Measurements from ENCODE around the gene LRP1B.

The LRP1B gene

GRCh38 chr2:140942284-140942683 lies 1188.5 kb downstream of the LRP1B start:
- Histone ChIP-seq H3K27me3 (no peaks in the 10 kb centered on the region), H3K27ac (no peak overlapping the region), H3K4me1 (peaks cover 8% of the 10 kb centered on the region; the same call in 1 of the 2 replicates), H3K36me3 (no peaks in the 10 kb centered on the region), H3K4me2 (no peak overlapping the region), H3K9ac (no peak overlapping the region), H3K9me3 (no peaks in the 10 kb centered on the region), H3K4me3 (no peak overlapping the region), H4K20me1 (no peaks in the 10 kb centered on the region)
- no peak for TF ChIP-seq Cebpa-rat (IDR thresholded peaks at IDR 0.05)

GRCh38 chr2:140929849-140930248 lies 1201.0 kb downstream of the LRP1B start:
- TF ChIP-seq Cebpa-rat (IDR thresholded peaks at IDR 0.05) = no peak
- no peak overlapping the region for H3K9ac ChIP-seq
- H3K9me3 ChIP-seq = no peaks in the 10 kb centered on the region
- no peaks in the 10 kb centered on the region for H3K36me3 ChIP-seq
- no peak overlapping the region for H3K4me3 ChIP-seq
- no peak overlapping the region for H3K27ac ChIP-seq
- H3K27me3 ChIP-seq = no peaks in the 10 kb centered on the region
- H4K20me1 ChIP-seq = no peaks in the 10 kb centered on the region
- H3K4me2 ChIP-seq = no peak overlapping the region
- no peaks in the 10 kb centered on the region for H3K4me1 ChIP-seq

GRCh38 chr2:140918426-140918825 lies 1212.4 kb downstream of the LRP1B start:
- no peak for TF ChIP-seq Cebpa-rat (IDR thresholded peaks at IDR 0.05)
- Histone ChIP-seq H3K27me3 (no peaks in the 10 kb centered on the region), H3K4me3 (no peak overlapping the region), H4K20me1 (no peaks in the 10 kb centered on the region), H3K36me3 (no peaks in the 10 kb centered on the region), H3K9ac (no peak overlapping the region), H3K27ac (no peak overlapping the region), H3K9me3 (no peaks in the 10 kb centered on the region), H3K4me1 (no peaks in the 10 kb centered on the region), H3K4me2 (no peak overlapping the region)

GRCh38 chr2:140916410-140916809 lies 1214.4 kb downstream of the LRP1B start:
- H3K9ac ChIP-seq = no peak overlapping the region
- no peak for TF ChIP-seq Cebpa-rat (IDR thresholded peaks at IDR 0.05)
- no peaks in the 10 kb centered on the region for H3K27me3 ChIP-seq
- H4K20me1 ChIP-seq = no peaks in the 10 kb centered on the region
- no peaks in the 10 kb centered on the region for H3K36me3 ChIP-seq
- no peaks in the 10 kb centered on the region for H3K9me3 ChIP-seq
- H3K4me2 ChIP-seq = no peak overlapping the region
- H3K4me3 ChIP-seq = no peak overlapping the region
- no peaks in the 10 kb centered on the region for H3K4me1 ChIP-seq
- H3K27ac ChIP-seq = no peak overlapping the region

- Histone ChIP-seq H3K4me1 (no peaks in the 10 kb centered on the region), H4K20me1 (no peaks in the 10 kb centered on the region), H3K27ac (no peak overlapping the region), H3K4me2 (no peak overlapping the region), H3K36me3 (no peaks in the 10 kb centered on the region), H3K9ac (no peak overlapping the region), H3K9me3 (no peaks in the 10 kb centered on the region), H3K4me3 (no peak overlapping the region), H3K27me3 (no peaks in the 10 kb centered on the region)
- no peak for TF ChIP-seq Cebpa-rat (IDR thresholded peaks at IDR 0.05)
These were observed 1220.1 kb downstream of the LRP1B start for GRCh38 chr2:140910683-140911082.

GRCh38 chr2:140905083-140905781 lies 1225.6 kb downstream of the LRP1B start:
- Histone ChIP-seq H3K36me3 (no peaks in the 10 kb centered on the region), H3K9ac (no peak overlapping the region), H3K27ac (no peak overlapping the region), H3K4me2 (no peak overlapping the region), H3K27me3 (no peaks in the 10 kb centered on the region), H4K20me1 (no peaks in the 10 kb centered on the region), H3K4me1 (no peaks in the 10 kb centered on the region), H3K9me3 (no peaks in the 10 kb centered on the region), H3K4me3 (no peak overlapping the region)
- no peak for TF ChIP-seq Cebpa-rat (IDR thresholded peaks at IDR 0.05)

- H3K4me2 ChIP-seq = no peak overlapping the region
These were observed 1235.4 kb downstream of the LRP1B start for GRCh38 chr2:140895378-140895777.

GRCh38 chr2:140893685-140894084 lies 1237.1 kb downstream of the LRP1B start:
- H3K27me3 ChIP-seq = no peaks in the 10 kb centered on the region
- H3K4me3 ChIP-seq = no peak overlapping the region
- no peak for TF ChIP-seq Cebpa-rat (IDR thresholded peaks at IDR 0.05)
- no peak overlapping the region for H3K4me2 ChIP-seq
- H3K4me1 ChIP-seq = no peaks in the 10 kb centered on the region
- no peak overlapping the region for H3K9ac ChIP-seq
- H4K20me1 ChIP-seq = no peaks in the 10 kb centered on the region
- H3K36me3 ChIP-seq = no peaks in the 10 kb centered on the region
- H3K9me3 ChIP-seq = no peaks in the 10 kb centered on the region
- no peak overlapping the region for H3K27ac ChIP-seq

More at GRCh38 chr2:140895378-140895777, 1235.4 kb downstream of the LRP1B start:
- TF ChIP-seq Cebpa-rat (IDR thresholded peaks at IDR 0.05) = no peak
- Histone ChIP-seq H3K27ac (no peak overlapping the region), H3K4me3 (no peak overlapping the region), H4K20me1 (no peaks in the 10 kb centered on the region), H3K9ac (no peak overlapping the region), H3K9me3 (no peaks in the 10 kb centered on the region), H3K36me3 (no peaks in the 10 kb centered on the region), H3K4me1 (no peaks in the 10 kb centered on the region), H3K27me3 (no peaks in the 10 kb centered on the region)

- no peaks in the 10 kb centered on the region for H3K9me3 ChIP-seq
- H3K36me3 ChIP-seq = no peaks in the 10 kb centered on the region
- TF ChIP-seq Cebpa-rat (IDR thresholded peaks at IDR 0.05) = no peak
- H4K20me1 ChIP-seq = no peaks in the 10 kb centered on the region
- no peak overlapping the region for H3K27ac ChIP-seq
- H3K27me3 ChIP-seq = no peaks in the 10 kb centered on the region
- no peak overlapping the region for H3K4me3 ChIP-seq
- no peak overlapping the region for H3K9ac ChIP-seq
- no peak overlapping the region for H3K4me2 ChIP-seq
- no peaks in the 10 kb centered on the region for H3K4me1 ChIP-seq
These were observed 1237.7 kb downstream of the LRP1B start for GRCh38 chr2:140892911-140893637.

- no peaks in the 10 kb centered on the region for H4K20me1 ChIP-seq
- H3K9ac ChIP-seq = no peak overlapping the region
- no peak overlapping the region for H3K4me3 ChIP-seq
- H3K9me3 ChIP-seq = no peaks in the 10 kb centered on the region
- H3K4me1 ChIP-seq = no peaks in the 10 kb centered on the region
- H3K27ac ChIP-seq = no peak overlapping the region
- no peak for TF ChIP-seq Cebpa-rat (IDR thresholded peaks at IDR 0.05)
- no peak overlapping the region for H3K4me2 ChIP-seq
- no peaks in the 10 kb centered on the region for H3K27me3 ChIP-seq
- H3K36me3 ChIP-seq = no peaks in the 10 kb centered on the region
These were observed 1238.4 kb downstream of the LRP1B start for GRCh38 chr2:140892436-140892835.
